OCI-LY7 (cell line): ENCODE data around the gene GIMAP7. TPM values are rescaled to one million over a fixed set of nuclear protein-coding genes. Genes with fewer than 3 reads are reported as not detected.

Source experiments
- BruUV-seq: library from RNA; stranded (reverse); fragments of 400-500 nt; replicated peaks from 2 replicates; lab custom pipeline; 2021; lab: Mats Ljungman, UMichigan
- CTCF ChIA-PET: fragments of 300-600 bp; sonication (Branson Sonifier 250); formaldehyde crosslinking; loops from one replicate; lab custom pipeline; 2022; ENCODE audit warnings: antibody characterized with exemption; ENCODE audit not compliant: unreplicated experiment; lab: Charles Lee
- POLR2A ChIA-PET: fragments of 300-600 bp; sonication (Branson Sonifier 250); formaldehyde crosslinking; loops from one replicate; lab custom pipeline; 2022; ENCODE audit warnings: antibody characterized with exemption; lab: Charles Lee
- DNase-seq: peaks from one replicate; pipeline ENCODE4 v3.0.0-alpha.2; 2015; ENCODE audit warnings: low spot score
- H2AFZ ChIP-seq: fragments of 200-600 bp; sonication (generic), shearing (Covaris generic); 2 replicates; pipeline ENCODE4 v1.6.1; 2014; ENCODE audit warnings: mild to moderate bottlenecking, antibody characterized with exemption, low read length, moderate library complexity
- H3K27ac ChIP-seq: fragments of 200-600 bp; sonication (generic); 2 replicates; pipeline ENCODE4 v1.5.1; 2014; ENCODE audit warnings: mixed run types, low read depth, mild to moderate bottlenecking, moderate library complexity, low read length, inconsistent platforms; ENCODE audit not compliant: poor library complexity, severe bottlenecking
- H3K36me3 ChIP-seq: fragments of 200-600 bp; sonication (generic); 2 replicates; pipeline ENCODE4 v1.6.1; 2014; ENCODE audit warnings: mild to moderate bottlenecking, antibody characterized with exemption, low read length, moderate library complexity, mixed read lengths; ENCODE audit not compliant: insufficient read depth
- H3K4me1 ChIP-seq: fragments of 200-600 bp; sonication (generic); 2 replicates; pipeline ENCODE4 v1.5.1; 2014; ENCODE audit warnings: mild to moderate bottlenecking, low read length; ENCODE audit not compliant: insufficient read depth, poor library complexity, severe bottlenecking
- H3K4me2 ChIP-seq: fragments of 200-600 bp; sonication (generic); 2 replicates; pipeline ENCODE4 v1.6.1; 2014; ENCODE audit warnings: mild to moderate bottlenecking, low read length
- H3K4me3 ChIP-seq: fragments of 200-600 bp; sonication (generic); 2 replicates; pipeline ENCODE4 v1.5.1; 2014; ENCODE audit warnings: mild to moderate bottlenecking, low read depth, low read length; ENCODE audit not compliant: poor library complexity, severe bottlenecking
- H3K79me2 ChIP-seq: fragments of 200-600 bp; sonication (generic); 2 replicates; pipeline ENCODE4 v1.6.1; 2016; ENCODE audit warnings: low read depth, mild to moderate bottlenecking, low read length, moderate library complexity, mixed read lengths; ENCODE audit not compliant: insufficient read depth
- H3K9me2 ChIP-seq: fragments of 200-600 bp; sonication (generic); 2 replicates; pipeline ENCODE4 v1.6.1; 2016; ENCODE audit warnings: mild to moderate bottlenecking, low read length, mixed read lengths; ENCODE audit not compliant: insufficient read depth
- H3K9me3 ChIP-seq: fragments of 200-600 bp; sonication (generic); 2 replicates; pipeline ENCODE4 v1.6.1; 2014; ENCODE audit warnings: mild to moderate bottlenecking, mixed run types, low read length, mixed read lengths
- H4K20me1 ChIP-seq: fragments of 200-600 bp; sonication (generic); 2 replicates; pipeline ENCODE4 v1.6.1; 2014; ENCODE audit warnings: mild to moderate bottlenecking, antibody characterized with exemption, low read length, moderate library complexity, mixed read lengths; ENCODE audit not compliant: insufficient read depth
- CTCF ChIP-seq: fragments of 200-600 bp; sonication (generic); conservative IDR thresholded peaks from 2 replicates; pipeline ENCODE4 v1.5.1; 2014; ENCODE audit warnings: mild to moderate bottlenecking, antibody characterized with exemption, low read length, moderate library complexity, mixed read lengths
- EZH2phosphoT487 ChIP-seq: fragments of 200-600 bp; sonication (generic); IDR thresholded peaks from 2 replicates; pipeline ENCODE4 v1.6.1; 2018; ENCODE audit warnings: low read depth, borderline replicate concordance, mild to moderate bottlenecking, mixed run types, antibody characterized with exemption, low read length, moderate library complexity, mixed read lengths
- intact Hi-C: fragments of 100-400 bp; cut with micrococcal nuclease; formaldehyde crosslinking; loops from one replicate; pipeline ENCODE4 v1.10.0; 2022; ENCODE audit not compliant: unreplicated experiment
- total RNA-seq, 2 experiments: library from RNA; depleted of rRNA in 1 of 2; stranded (reverse); fragments of >200 nt in 1 of 2; shearing (Covaris generic) in 1 of 2; gene quantifications; 2 replicates each; pipeline ENCODE4 v1.2.3, GENCODE V29; 2014 to 2022

The GIMAP7 gene
- total RNA-seq, 2 experiments from 2014 or later, result not detected

- H3K9me3 ChIP-seq, result no peaks in the 10 kb centered on the region
- H3K4me1 ChIP-seq, result no peaks in the 10 kb centered on the region
- no peak overlapping the region for H3K27ac ChIP-seq
- no peaks in the 10 kb centered on the region for H3K36me3 ChIP-seq
- H2AFZ ChIP-seq, result no peak overlapping the region
- H3K79me2 ChIP-seq, result no peaks in the 10 kb centered on the region
- CTCF ChIA-PET, result no interaction called here
- no peak for TF ChIP-seq CTCF
- TF ChIP-seq EZH2phosphoT487, result no peak
- H4K20me1 ChIP-seq, result no peaks in the 10 kb centered on the region
- no TSS peak for BruUV-seq
- no peak overlapping the region for H3K4me3 ChIP-seq
- no peaks in the 10 kb centered on the region for H3K9me2 ChIP-seq
- no peak for DNase-seq
- POLR2A ChIA-PET, result interaction anchor here (0.6 kb wide), 1 partner anchor 64 kb away, joined by 4 read pairs; no protein-coding TSS in a partner anchor
- no peak overlapping the region for H3K4me2 ChIP-seq
- intact Hi-C loops, result no loop called here
Observed at GRCh38 chr7:150569245-150569955, 54.7 kb downstream of the GIMAP7 start.

Other genes starting within 250 kb of the GIMAP7 start
- not detected in 2 replicates for gene LRRC61, start 191.5 kb upstream of the GIMAP7 start, total RNA-seq (2014; rRNA removed; shearing (Covaris generic))
- not detected in 2 replicates for gene LRRC61, start 191.5 kb upstream of the GIMAP7 start, total RNA-seq (2022)
- 5.4 TPM in 1 of 2 replicates, not detected in the other for gene ACTR3C, start 191.3 kb upstream of the GIMAP7 start, total RNA-seq (2014; rRNA removed; shearing (Covaris generic))
- gene ACTR3C, start 191.3 kb upstream of the GIMAP7 start, total RNA-seq (2022), result not detected in 2 replicates
- 0.08 TPM in 1 of 2 replicates, not detected in the other for gene RARRES2, start 173.2 kb upstream of the GIMAP7 start, total RNA-seq (2014; rRNA removed; shearing (Covaris generic))
- gene RARRES2, start 173.2 kb upstream of the GIMAP7 start, total RNA-seq (2022), result not detected in 2 replicates
- 36.9 and 46.2 TPM in 2 replicates for gene REPIN1, start 146.1 kb upstream of the GIMAP7 start, total RNA-seq (2014; rRNA removed; shearing (Covaris generic))
- 19.0 and 21.7 TPM in 2 replicates for gene REPIN1, start 146.1 kb upstream of the GIMAP7 start, total RNA-seq (2022)
- 4.7 and 5.5 TPM in 2 replicates for gene ZNF775, start 135.5 kb upstream of the GIMAP7 start, total RNA-seq (2014; rRNA removed; shearing (Covaris generic))
- 6.5 and 7.7 TPM in 2 replicates for gene ZNF775, start 135.5 kb upstream of the GIMAP7 start, total RNA-seq (2022)
- not detected in 2 replicates for gene GIMAP8, start 64.2 kb upstream of the GIMAP7 start, total RNA-seq (2014; rRNA removed; shearing (Covaris generic))
- not detected in 2 replicates for gene GIMAP8, start 64.2 kb upstream of the GIMAP7 start, total RNA-seq (2022)
- gene GIMAP4, start 52.5 kb downstream of the GIMAP7 start, total RNA-seq (2014; rRNA removed; shearing (Covaris generic)), result not detected in 2 replicates
- not detected in 2 replicates for gene GIMAP4, start 52.5 kb downstream of the GIMAP7 start, total RNA-seq (2022)
- gene GIMAP6, start 117.5 kb downstream of the GIMAP7 start, total RNA-seq (2014; rRNA removed; shearing (Covaris generic)), result not detected in 2 replicates
- gene GIMAP6, start 117.5 kb downstream of the GIMAP7 start, total RNA-seq (2022), result not detected in 2 replicates
- 0.41 TPM in 1 of 2 replicates, not detected in the other for gene GIMAP2, start 170.8 kb downstream of the GIMAP7 start, total RNA-seq (2014; rRNA removed; shearing (Covaris generic))
- 0.79 TPM in 1 of 2 replicates, not detected in the other for gene GIMAP2, start 170.8 kb downstream of the GIMAP7 start, total RNA-seq (2022)
- gene GIMAP1, start 201.7 kb downstream of the GIMAP7 start, total RNA-seq (2014; rRNA removed; shearing (Covaris generic)), result not detected in 2 replicates
- gene GIMAP1, start 201.7 kb downstream of the GIMAP7 start, total RNA-seq (2022), result not detected in 2 replicates
- gene GIMAP5, start 222.5 kb downstream of the GIMAP7 start, total RNA-seq (2014; rRNA removed; shearing (Covaris generic)), result not detected in 2 replicates
- not detected in 2 replicates for gene GIMAP5, start 222.5 kb downstream of the GIMAP7 start, total RNA-seq (2022)